HepG2 (cell line): ENCODE data around the gene DDAH2. TPM values are rescaled to one million over a fixed set of nuclear protein-coding genes. Genes with fewer than 3 reads are reported as not detected.

Source experiments
- BRD4 ChIP-seq: sonication (generic); formaldehyde crosslinking; IDR thresholded peaks from 2 replicates; pipeline ENCODE4 v1.4.0; 2020; ENCODE audit warnings: missing genetic modification reagents
- EP300 ChIP-seq, 3 experiments: sonication (generic) in 1 of 3; formaldehyde crosslinking in 1 of 3; IDR thresholded peaks; 2 replicates each; pipeline versions ENCODE4 v1.5.1 to v1.6.1; 2011 to 2020; ENCODE audit warnings: low read depth in 2 of 3, low read length in 2 of 3, borderline replicate concordance in 1 of 3, improper control_type of control experiment in 1 of 3, mild to moderate bottlenecking in 1 of 3, missing genetic modification reagents in 1 of 3, moderate library complexity in 1 of 3
- ETV5 ChIP-seq: IDR thresholded peaks from 2 replicates; pipeline ENCODE4 v1.6.1; 2018; ENCODE audit warnings: missing biosample characterization, missing genetic modification reagents, inconsistent platforms, borderline replicate concordance
- FOXO1 ChIP-seq: sonication (generic); formaldehyde crosslinking; IDR thresholded peaks from 2 replicates; pipeline ENCODE4 v1.4.0; 2020; ENCODE audit warnings: missing genetic modification reagents
- GMEB1 ChIP-seq: sonication (generic); formaldehyde crosslinking; IDR thresholded peaks from 2 replicates; pipeline ENCODE4 v1.5.1; 2020; ENCODE audit warnings: missing genetic modification reagents, mild to moderate bottlenecking, borderline replicate concordance
- IRF2 ChIP-seq: IDR thresholded peaks from 2 replicates; pipeline ENCODE4 v1.6.1; 2018; ENCODE audit warnings: missing genetic modification reagents, missing compliant biosample characterization
- KAT8 ChIP-seq: IDR thresholded peaks from 2 replicates; pipeline ENCODE4 v1.6.1; 2016; ENCODE audit warnings: missing genetic modification reagents, missing compliant biosample characterization
- MTERF4 ChIP-seq: sonication (generic); formaldehyde crosslinking; IDR thresholded peaks from 2 replicates; pipeline ENCODE4 v1.8.0; 2023; ENCODE audit warnings: mild to moderate bottlenecking, missing genetic modification reagents
- SMAD1 ChIP-seq: sonication (generic); formaldehyde crosslinking; IDR thresholded peaks from 2 replicates; pipeline ENCODE4 v1.4.0; 2020; ENCODE audit warnings: missing genetic modification reagents, low read depth, mild to moderate bottlenecking, borderline replicate concordance
- SNAPC2 ChIP-seq: sonication (generic); formaldehyde crosslinking; IDR thresholded peaks from 2 replicates; pipeline ENCODE4 v1.8.1; 2022; ENCODE audit warnings: mild to moderate bottlenecking, missing genetic modification reagents
- TFE3 ChIP-seq: IDR thresholded peaks from 2 replicates; pipeline ENCODE4 v1.6.1; 2016
- ZBTB46 ChIP-seq: sonication (generic); formaldehyde crosslinking; IDR thresholded peaks from 2 replicates; pipeline ENCODE4 v1.4.0; 2020; ENCODE audit warnings: mild to moderate bottlenecking, missing genetic modification reagents, borderline replicate concordance
- ZFP62 ChIP-seq: sonication (generic); formaldehyde crosslinking; IDR thresholded peaks from 2 replicates; pipeline ENCODE4 v1.4.0; 2020; ENCODE audit warnings: missing genetic modification reagents
- ZMAT3 ChIP-seq: sonication (generic); formaldehyde crosslinking; conservative IDR thresholded peaks from 2 replicates; pipeline ENCODE4 v1.7.0; 2021; ENCODE audit warnings: missing genetic modification reagents
- ZNF501 ChIP-seq: sonication (generic); formaldehyde crosslinking; IDR thresholded peaks from 2 replicates; pipeline ENCODE4 v1.5.1; 2020; ENCODE audit warnings: mild to moderate bottlenecking, moderate library complexity, missing genetic modification reagents
- ZNF546 ChIP-seq: sonication (generic); formaldehyde crosslinking; conservative IDR thresholded peaks from 2 replicates; pipeline ENCODE4 v1.8.1; 2023; ENCODE audit warnings: mild to moderate bottlenecking, missing genetic modification reagents
- ZNF652 ChIP-seq: IDR thresholded peaks from 2 replicates; pipeline ENCODE4 v1.6.1; 2016; ENCODE audit warnings: low read depth, borderline replicate concordance
- ZNF768 ChIP-seq: sonication (generic); formaldehyde crosslinking; IDR thresholded peaks from 2 replicates; pipeline ENCODE4 v1.4.0; 2020; ENCODE audit warnings: missing genetic modification reagents
- ZSCAN31 ChIP-seq: sonication (generic); formaldehyde crosslinking; IDR thresholded peaks from 2 replicates; pipeline ENCODE4 v1.5.0; 2020; ENCODE audit warnings: low read depth, mild to moderate bottlenecking, missing genetic modification reagents
- ZSCAN9 ChIP-seq: IDR thresholded peaks from 2 replicates; pipeline ENCODE4 v1.6.1; 2016; ENCODE audit warnings: borderline replicate concordance
- polyA plus RNA-seq, 8 experiments: library from polyadenylated mRNA; depleted of rRNA in 3 of 8; stranded (reverse) in 7 of 8; unstranded in 1 of 8; fragments of >200 nt; fragmentation: Illumina TruSeq in 4 of 8; extraction: Trizol in 4 of 8; gene quantifications; 2 replicates each; pipeline versions ENCODE4 v1.2.1 to v1.2.3, GENCODE V29; 2011 to 2016; ENCODE audit warnings: low read depth in 4 of 8, missing spikeins in 1 of 8, mixed read lengths in 1 of 8; ENCODE audit not compliant: insufficient read depth in 1 of 8
- total RNA-seq, 5 experiments: library from RNA; depleted of rRNA; stranded (reverse); fragments of >200 nt; fragmentation: Illumina TruSeq; extraction: Trizol; gene quantifications; 2 replicates each; pipeline ENCODE4 v1.2.3, GENCODE V29; 2016; ENCODE audit warnings: low read depth in 1 of 5
- TF ChIP-seq, protein P1 (sequence below): sonication (generic); formaldehyde crosslinking; IDR thresholded peaks from 2 replicates; pipeline ENCODE4 v1.5.0; 2020; ENCODE audit warnings: missing genetic modification reagents, mild to moderate bottlenecking, borderline replicate concordance
- TF ChIP-seq, protein P2 (sequence below): sonication (generic); formaldehyde crosslinking; IDR thresholded peaks from 2 replicates; pipeline ENCODE4 v1.8.1; 2023; ENCODE audit warnings: mild to moderate bottlenecking, missing genetic modification reagents, borderline replicate concordance

The DDAH2 gene
- total and polyA plus RNA-seq, 2 of the 13 experiments (the other 11 are each of a cell fraction or from before 2014, with no cell fraction given): 16.4 to 21.1 TPM

DNA sequence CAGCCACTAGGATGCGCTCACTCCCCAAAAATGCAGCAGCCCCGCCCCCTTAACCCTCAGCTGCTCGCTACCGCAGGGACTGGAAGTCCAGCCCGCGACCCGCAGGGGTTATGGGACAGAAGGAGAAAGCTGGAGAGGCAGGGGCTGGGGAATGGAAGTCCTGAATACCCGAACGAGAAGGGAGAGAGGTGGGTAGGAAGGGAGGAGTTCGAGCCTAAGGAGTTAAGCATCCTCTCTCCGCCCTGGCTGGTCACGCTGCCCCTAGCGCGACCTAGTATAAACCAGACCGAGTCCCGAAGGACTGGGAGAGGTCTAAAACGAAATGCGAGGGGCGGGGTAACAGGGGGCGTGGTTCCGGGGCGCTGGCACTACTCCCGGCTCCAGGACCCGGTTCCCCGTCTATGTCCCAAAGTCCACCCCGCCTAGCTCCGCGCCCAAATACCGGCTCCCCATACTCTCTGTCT, 448 bp upstream of the DDAH2 start (continued):
- TF ChIP-seq ZSCAN9 (CRISPR knock-in tag) (no peak; the same call in 1 of the 2 replicates), EP300 (IDR thresholded peaks at IDR 0.05; ENCODE audit: low read depth in 2 of 2, low read length in 2 of 2) (0 out of 4 replicates have a peak, but pooled peaks of 1 of the 2 experiments have one; percentile 4), EP300 (CRISPR knock-in tag; IDR thresholded peaks at IDR 0.05; ENCODE audit: borderline replicate concordance) (no peak), ZBTB46 (CRISPR knock-in tag) (no peak), BRD4 (peak; percentile 38; the same call in 1 of the 2 replicates), ZNF546 (CRISPR knock-in tag) (no peak), TFE3 (no peak; the same call in 1 of the 2 replicates), SMAD1 (CRISPR knock-in tag) (peak; percentile 61; the same call in 1 of the 2 replicates), KAT8 (CRISPR knock-in tag) (0 out of 2 replicates have a peak, but pooled peaks have one; percentile 60), IRF2 (CRISPR knock-in tag) (peak; percentile 57), ZMAT3 (no peak; the same call in 1 of the 2 replicates), ZFP62 (CRISPR knock-in tag) (no peak), FOXO1 (CRISPR knock-in tag) (no peak), ZNF501 (CRISPR knock-in tag) (peak; percentile 53; the same call in 1 of the 2 replicates), ZSCAN31 (peak; percentile 82), GMEB1 (CRISPR knock-in tag) (peak; percentile 64; the same call in 1 of the 2 replicates), ETV5 (CRISPR knock-in tag) (peak; percentile 29; the same call in 1 of the 2 replicates), ZNF768 (CRISPR knock-in tag) (peak; percentile 22; the same call in 1 of the 2 replicates), ZNF652 (CRISPR knock-in tag) (peak; percentile 100), SNAPC2 (CRISPR knock-in tag) (0 out of 2 replicates have a peak, but pooled peaks have one; percentile 33), MTERF4 (CRISPR knock-in tag) (0 out of 2 replicates have a peak, but pooled peaks have one; percentile 30)
- TF ChIP-seq, protein P1, sequence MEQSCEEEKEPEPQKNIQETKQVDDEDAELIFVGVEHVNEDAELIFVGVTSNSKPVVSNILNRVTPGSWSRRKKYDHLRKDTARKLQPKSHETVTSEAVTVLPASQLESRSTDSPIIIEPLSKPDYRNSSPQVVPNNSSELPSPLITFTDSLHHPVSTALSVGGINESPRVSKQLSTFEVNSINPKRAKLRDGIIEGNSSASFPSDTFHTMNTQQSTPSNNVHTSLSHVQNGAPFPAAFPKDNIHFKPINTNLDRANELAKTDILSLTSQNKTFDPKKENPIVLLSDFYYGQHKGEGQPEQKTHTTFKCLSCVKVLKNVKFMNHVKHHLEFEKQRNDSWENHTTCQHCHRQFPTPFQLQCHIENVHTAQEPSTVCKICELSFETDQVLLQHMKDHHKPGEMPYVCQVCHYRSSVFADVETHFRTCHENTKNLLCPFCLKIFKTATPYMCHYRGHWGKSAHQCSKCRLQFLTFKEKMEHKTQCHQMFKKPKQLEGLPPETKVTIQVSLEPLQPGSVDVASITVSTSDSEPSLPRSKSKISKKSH: 0 out of 2 replicates have a peak, but pooled peaks have one; percentile 8
- TF ChIP-seq, protein P2, sequence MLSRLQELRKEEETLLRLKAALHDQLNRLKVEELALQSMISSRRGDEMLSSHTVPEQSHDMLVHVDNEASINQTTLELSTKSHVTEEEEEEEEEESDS (CRISPR knock-in tag): no peak; the same call in 1 of the 2 replicates
